ENCODE measurements around the gene IL10RA. TPM values are rescaled to one million over a fixed set of nuclear protein-coding genes. Genes with fewer than 3 reads are reported as not detected.
"Not testable (repeated sequence)": the region's sequence is repeated elsewhere in the genome, so short reads cannot be mapped to it uniquely, and the experiment has no call there.

Gene IL10RA
- total and polyA plus RNA-seq, 3 donors from 2014 or later, result 3.6 to 12.8 (median 7.6) TPM

GRCh38 chr11:117946842-117947526 is 39.2 kb upstream of the IL10RA start:
- Histone ChIP-seq H3K4me3 (no peak overlapping the region), H3K36me3 (ENCODE audit: low read depth, missing control alignments) (no peaks in the 10 kb centered on the region), H3K27me3 (no peaks in the 10 kb centered on the region), H3K4me1 (no peaks in the 10 kb centered on the region), H3K9me3 (no peaks in the 10 kb centered on the region), H3K27ac (no peak overlapping the region)
- intact Hi-C loops (cut with DNase I; ENCODE audit: low total_unique reads), result loop anchor here (5.0 to 10.0 kb wide), 2 partner anchors 105 to 108 kb away; no protein-coding TSS in a partner anchor
- WGBS, 2 donors, result 38 to 44% methylated on average over 5 to 7 of the region's 7 CpGs
- TF ChIP-seq POLR2A (IDR thresholded peaks at IDR 0.05) (no peak), CTCF (IDR thresholded peaks at IDR 0.05) (peak; percentile 93 to 97 (median 93))
- DNase-seq, result peak; percentile 93

GRCh38 chr11:117947751-117948150 is 38.4 kb upstream of the IL10RA start:
- H3K27ac ChIP-seq; H3K4me3 ChIP-seq; DNase-seq; H3K27me3 ChIP-seq; H3K36me3 ChIP-seq (ENCODE audit: low read depth, missing control alignments); H3K9me3 ChIP-seq; H3K4me1 ChIP-seq: not testable (repeated sequence)
- 77 to 88% methylated on average over 10 of the region's 10 CpGs for WGBS, 2 donors
- intact Hi-C loops (cut with DNase I; ENCODE audit: low total_unique reads), result loop anchor here (5.0 to 10.0 kb wide), 2 partner anchors 105 to 107 kb away; no protein-coding TSS in a partner anchor

GRCh38 chr11:117948466-117948865 is 37.7 kb upstream of the IL10RA start:
- not testable (repeated sequence) for H3K4me1 ChIP-seq; H3K4me3 ChIP-seq; DNase-seq; H3K36me3 ChIP-seq (ENCODE audit: low read depth, missing control alignments); H3K9me3 ChIP-seq; H3K27me3 ChIP-seq; H3K27ac ChIP-seq
- intact Hi-C loops (cut with DNase I; ENCODE audit: low total_unique reads), result loop anchor here (5.0 to 10.0 kb wide), 2 partner anchors 106 kb away; no protein-coding TSS in a partner anchor
- 93% methylated on average over 11 of the region's 11 CpGs for WGBS, 2 donors

- no peak for DNase-seq
- Histone ChIP-seq H3K27ac (no peak overlapping the region), H3K36me3 (ENCODE audit: low read depth, missing control alignments) (no peaks in the 10 kb centered on the region), H3K27me3 (no peaks in the 10 kb centered on the region), H3K4me1 (no peaks in the 10 kb centered on the region), H3K9me3 (no peaks in the 10 kb centered on the region), H3K4me3 (no peak overlapping the region)
- intact Hi-C loops (cut with DNase I; ENCODE audit: low total_unique reads), result loop anchor here (5.0 to 10.0 kb wide), 2 partner anchors 106 to 107 kb away; no protein-coding TSS in a partner anchor
- WGBS, 2 donors, result 68 to 72% methylated on average over 6 of the region's 6 CpGs
- no peak for TF ChIP-seq CTCF (IDR thresholded peaks at IDR 0.05)
- no peak for TF ChIP-seq POLR2A (IDR thresholded peaks at IDR 0.05)
Measured at GRCh38 chr11:117949062-117949461, 37.1 kb upstream of the IL10RA start.

- H3K36me3 ChIP-seq (ENCODE audit: low read depth, missing control alignments), result no peaks in the 10 kb centered on the region
- DNase-seq, result no peak
- H3K27ac ChIP-seq, result no peak overlapping the region
- no peaks in the 10 kb centered on the region for H3K9me3 ChIP-seq
- WGBS, 2 donors, result 40 to 51% methylated on average over 5 of the region's 5 CpGs
- TF ChIP-seq CTCF (IDR thresholded peaks at IDR 0.05) (no peak), POLR2A (IDR thresholded peaks at IDR 0.05) (no peak)
- no peak overlapping the region for H3K4me3 ChIP-seq
- H3K4me1 ChIP-seq, result no peaks in the 10 kb centered on the region
- intact Hi-C loops (cut with DNase I; ENCODE audit: low total_unique reads), result no loop called here
- no peaks in the 10 kb centered on the region for H3K27me3 ChIP-seq
Measured at GRCh38 chr11:117950301-117950700, 35.9 kb upstream of the IL10RA start.
